Activated CD4-positive, CD25-positive, alpha-beta regulatory T cell treated with anti-CD3 and anti-CD28 coated beads, Interleukin-2, amount 50 U/mL, for 24 hours (primary cell): ENCODE data around the gene CSTA.

Experiments
- ATAC-seq, 2 donors: fragments of 150-1000 bp; cut with Tn5 transposase; one replicate each; pipeline ENCODE4 v1.10.0; 2021; ENCODE audit warnings: mild to moderate bottlenecking in 1 of 2, moderate library complexity in 1 of 2

Gene CSTA

GRCh38 chr3:122382888-122383666, 58.0 kb downstream of the CSTA start, which contains the start of gene MIX23:
Gene MIX23 (minus strand): TSS chr3:122383231. CDS start chr3:122383224, 7 bp downstream.
- peak; percentile 51 to 54 for ATAC-seq

DNA sequence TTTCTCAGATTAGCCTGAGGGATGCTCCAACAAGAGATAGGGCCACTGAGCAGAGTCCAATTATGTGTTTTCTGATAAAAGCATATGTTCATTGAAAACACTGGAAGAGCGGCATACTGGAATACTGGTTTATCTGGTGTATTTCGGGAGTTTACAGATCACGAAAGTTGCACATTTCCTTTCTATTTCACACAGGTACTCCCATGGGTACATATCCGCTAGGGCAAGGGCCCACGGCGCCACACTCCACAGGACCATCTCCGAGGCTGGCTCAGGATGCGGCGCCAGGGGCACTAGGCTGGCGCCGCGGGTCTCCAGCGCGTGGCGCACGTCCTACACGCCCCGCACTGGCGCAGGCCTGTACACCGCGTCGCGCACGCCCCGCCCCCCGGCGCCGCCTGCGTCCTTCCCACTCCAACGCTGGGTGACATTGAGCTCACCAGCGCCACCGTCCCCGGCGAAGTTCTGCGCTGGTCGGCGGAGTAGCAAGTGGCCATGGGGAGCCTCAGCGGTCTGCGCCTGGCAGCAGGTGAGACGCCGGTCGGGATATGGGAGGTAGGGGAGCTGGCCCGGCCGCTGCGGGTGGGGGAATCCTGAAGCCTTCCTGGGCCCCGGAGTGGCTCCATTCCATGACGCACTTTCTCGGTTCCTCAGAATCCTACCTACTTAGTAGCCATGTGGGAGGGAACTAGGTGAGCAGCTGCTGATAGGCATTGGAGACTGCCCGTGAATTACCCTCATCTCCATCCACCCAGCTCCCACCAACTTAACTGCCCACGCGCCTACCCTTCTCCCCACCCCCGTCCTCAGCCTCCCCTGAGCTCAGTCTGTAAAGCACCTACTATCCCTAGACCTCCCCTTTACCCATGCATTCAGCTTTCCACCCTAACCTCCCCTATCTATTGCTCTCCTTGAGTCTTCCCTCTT, 59.0 kb downstream of the CSTA start, which contains the start of gene FAM162A:
Gene FAM162A (plus strand): TSS at position 412 of the 927 bp plus-strand sequence. CDS start 84 bp downstream, at position 496.
- ATAC-seq = peak; percentile 96 to 98

DNA sequence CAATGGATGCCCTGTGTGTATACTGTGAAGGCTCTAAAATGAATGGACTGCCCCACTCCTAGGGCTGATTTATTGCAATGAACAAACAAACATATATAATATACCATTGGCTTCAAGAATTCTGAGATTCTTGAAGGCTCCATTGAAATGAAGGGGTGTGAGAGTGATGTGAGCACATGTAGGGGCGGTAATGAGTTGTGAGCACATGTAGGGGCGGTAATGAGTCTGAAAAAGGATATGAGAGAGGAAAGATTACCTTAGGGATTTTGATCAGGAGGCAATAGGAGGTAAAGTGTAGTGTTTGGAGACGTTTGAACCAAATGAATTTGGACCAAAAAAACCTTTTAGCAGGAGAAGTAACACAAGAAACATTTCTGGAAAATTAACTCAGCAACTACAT, 62.7 kb downstream of the CSTA start:
- no peak for ATAC-seq

DNA sequence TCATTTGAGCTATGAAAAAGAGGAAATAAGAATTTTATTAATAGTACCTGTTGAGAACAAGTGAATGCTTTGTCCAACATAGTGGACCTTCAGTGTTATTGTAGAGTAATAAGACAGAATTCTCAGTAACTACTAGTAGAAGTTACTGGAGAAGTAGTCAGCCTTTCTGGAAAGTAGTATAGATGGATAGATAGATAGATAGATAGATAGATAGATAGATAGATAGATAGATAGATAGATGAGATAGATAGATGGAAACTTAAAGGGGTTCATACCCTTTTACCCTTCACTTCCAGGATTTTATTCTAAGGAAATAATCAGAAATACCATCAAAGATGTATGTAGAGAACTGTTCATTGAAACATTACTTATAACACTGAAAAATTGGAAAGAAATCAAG, 64.1 kb downstream of the CSTA start:
- no peak for ATAC-seq

GRCh38 chr3:122389892-122390291, 64.8 kb downstream of the CSTA start:
- no peak for ATAC-seq

GRCh38 chr3:122390665-122391064, 65.6 kb downstream of the CSTA start:
- no peak for ATAC-seq
